Caco-2 (cell line): ENCODE results near the gene POU2AF1. TPM values are rescaled to one million over a fixed set of nuclear protein-coding genes. Genes with fewer than 3 reads are reported as not detected.

Experiments used
- BruUV-seq: library from RNA; stranded (reverse); fragments of 400-500 nt; replicated peaks from 2 replicates; lab custom pipeline; 2021; lab: Mats Ljungman, UMichigan
- CTCF ChIA-PET: fragments of 300-600 bp; sonication (Branson Sonifier 250); formaldehyde crosslinking; loops from one replicate; lab custom pipeline; 2022; ENCODE audit warnings: antibody characterized with exemption; lab: Charles Lee
- POLR2A ChIA-PET: fragments of 300-600 bp; sonication (Branson Sonifier 250); formaldehyde crosslinking; loops from one replicate; lab custom pipeline; 2022; ENCODE audit warnings: antibody characterized with exemption; lab: Charles Lee
- DNase-seq, 2 experiments: peaks; one replicate each; pipeline versions ENCODE4 v3.0.0 to v3.0.0-alpha.2; 2020 to 2022
- H3K27me3 ChIP-seq: replicated peaks from 2 replicates; pipeline ENCODE4 v1.6.0; 2011; ENCODE audit warnings: low read length; ENCODE audit not compliant: control insufficient read depth, insufficient read depth
- H3K36me3 ChIP-seq: 2 replicates; pipeline ENCODE4 v1.5.1; 2011; ENCODE audit warnings: low read length; ENCODE audit not compliant: control insufficient read depth, insufficient read depth
- H3K4me1 ChIP-seq: fragments of 250-450 bp; sonication (Bioruptor Pico); 2 replicates; pipeline ENCODE4 v1.5.1; 2020; ENCODE audit warnings: mild to moderate bottlenecking
- H3K4me3 ChIP-seq: 2 replicates; pipeline ENCODE4 v1.5.1; 2011; ENCODE audit warnings: low read depth, mild to moderate bottlenecking, control low read depth, low read length
- H3K9me3 ChIP-seq: fragments of 250-450 bp; sonication (Bioruptor Pico); 2 replicates; pipeline ENCODE4 v1.5.1; 2020; ENCODE audit warnings: mild to moderate bottlenecking, moderate library complexity
- H3K27ac Mint-ChIP-seq: one replicate; pipeline ENCODE4 v1.8.0; 2022; ENCODE audit warnings: mixed read lengths; ENCODE audit not compliant: unreplicated experiment
- H3K27me3 Mint-ChIP-seq: one replicate; pipeline ENCODE4 v1.8.0; 2022; ENCODE audit warnings: mixed read lengths; ENCODE audit not compliant: insufficient read depth, unreplicated experiment
- H3K36me3 Mint-ChIP-seq: one replicate; pipeline ENCODE4 v1.8.0; 2022; ENCODE audit warnings: mild to moderate bottlenecking, mixed read lengths; ENCODE audit not compliant: insufficient read depth, unreplicated experiment
- H3K4me1 Mint-ChIP-seq: one replicate; pipeline ENCODE4 v1.8.0; 2022; ENCODE audit warnings: low read depth, mixed read lengths; ENCODE audit not compliant: unreplicated experiment
- H3K4me3 Mint-ChIP-seq: one replicate; pipeline ENCODE4 v1.8.0; 2022; ENCODE audit warnings: mild to moderate bottlenecking, moderate library complexity, mixed read lengths; ENCODE audit not compliant: unreplicated experiment
- H3K9me3 Mint-ChIP-seq: one replicate; pipeline ENCODE4 v1.8.0; 2022; ENCODE audit warnings: mixed read lengths; ENCODE audit not compliant: unreplicated experiment
- CTCF ChIP-seq, 2 experiments: fragments of 200-600 bp in 1 of 2; IDR thresholded peaks; 1 replicate in 1 of 2; 2 replicates in 1 of 2; pipeline versions ENCODE4 v1.5.1 to v1.8.0; 2011 to 2022; ENCODE audit warnings: antibody characterized with exemption in 1 of 2, control low read depth in 1 of 2, inconsistent platforms in 1 of 2, low read depth in 1 of 2, low read length in 1 of 2, mild to moderate bottlenecking in 1 of 2, moderate library complexity in 1 of 2; ENCODE audit not compliant: insufficient read depth in 1 of 2, severe bottlenecking in 1 of 2, unreplicated experiment in 1 of 2
- intact Hi-C: fragments of 100-400 bp; cut with micrococcal nuclease; formaldehyde crosslinking; loops from one replicate; pipeline ENCODE4 v1.10.0; 2022; ENCODE audit not compliant: unreplicated experiment
- total RNA-seq: library from RNA; stranded (reverse); gene quantifications from 2 replicates; pipeline ENCODE4 v1.2.3, GENCODE V29; 2022

Gene POU2AF1
- total RNA-seq, 1 experiment from 2014 or later, result 2.7 TPM

- Mint-ChIP-seq H3K4me3 (no peak overlapping the region), H3K9me3 (peaks cover 10% of the 10 kb centered on the region), H3K4me1 (no peaks in the 10 kb centered on the region), H3K36me3 (no peaks in the 10 kb centered on the region), H3K27ac (no peak overlapping the region), H3K27me3 (no peaks in the 10 kb centered on the region)
- intact Hi-C loops, result no loop called here
- no peak for DNase-seq
- CTCF ChIA-PET, result no interaction called here
- no peak overlapping the region for H3K4me3 ChIP-seq
- H3K36me3 ChIP-seq, result no peaks in the 10 kb centered on the region
- no peaks in the 10 kb centered on the region for H3K4me1 ChIP-seq
- H3K27me3 ChIP-seq, result no peaks in the 10 kb centered on the region
- no TSS peak for BruUV-seq
- H3K9me3 ChIP-seq, result no peaks in the 10 kb centered on the region
- POLR2A ChIA-PET, result no interaction called here
- no peak for TF ChIP-seq CTCF (IDR thresholded peaks at IDR 0.05; ENCODE audit: insufficient read depth in 1 of 2, low read depth in 1 of 2, low read length in 1 of 2, severe bottlenecking in 1 of 2, unreplicated experiment in 1 of 2)
These were observed 7.6 kb upstream of the POU2AF1 start for GRCh38 chr11:111386611-111387150.

- Mint-ChIP-seq H3K36me3 (no peaks in the 10 kb centered on the region), H3K27me3 (no peaks in the 10 kb centered on the region), H3K4me3 (no peak overlapping the region), H3K9me3 (peaks cover 10% of the 10 kb centered on the region), H3K27ac (no peak overlapping the region), H3K4me1 (no peaks in the 10 kb centered on the region)
- intact Hi-C loops, result no loop called here
- CTCF ChIA-PET, result no interaction called here
- TF ChIP-seq CTCF (IDR thresholded peaks at IDR 0.05; ENCODE audit: insufficient read depth in 1 of 2, low read depth in 1 of 2, low read length in 1 of 2, severe bottlenecking in 1 of 2, unreplicated experiment in 1 of 2), result no peak
- Histone ChIP-seq H3K9me3 (no peaks in the 10 kb centered on the region), H3K4me1 (no peaks in the 10 kb centered on the region), H3K4me3 (no peak overlapping the region), H3K27me3 (no peaks in the 10 kb centered on the region), H3K36me3 (no peaks in the 10 kb centered on the region)
- DNase-seq, result no peak
- POLR2A ChIA-PET, result no interaction called here
- no TSS peak for BruUV-seq
These were observed 5.4 kb upstream of the POU2AF1 start for GRCh38 chr11:111384494-111384893.

- Mint-ChIP-seq H3K4me3 (no peak overlapping the region), H3K36me3 (no peaks in the 10 kb centered on the region), H3K4me1 (no peaks in the 10 kb centered on the region), H3K27ac (no peak overlapping the region), H3K9me3 (peaks cover 10% of the 10 kb centered on the region), H3K27me3 (no peaks in the 10 kb centered on the region)
- no peaks in the 10 kb centered on the region for H3K4me1 ChIP-seq
- POLR2A ChIA-PET, result no interaction called here
- no peak for DNase-seq
- intact Hi-C loops, result no loop called here
- H3K9me3 ChIP-seq, result no peaks in the 10 kb centered on the region
- CTCF ChIA-PET, result no interaction called here
- H3K4me3 ChIP-seq, result no peak overlapping the region
- H3K27me3 ChIP-seq, result no peaks in the 10 kb centered on the region
- H3K36me3 ChIP-seq, result no peaks in the 10 kb centered on the region
- TF ChIP-seq CTCF (IDR thresholded peaks at IDR 0.05; ENCODE audit: insufficient read depth in 1 of 2, low read depth in 1 of 2, low read length in 1 of 2, severe bottlenecking in 1 of 2, unreplicated experiment in 1 of 2), result no peak
- BruUV-seq, result no TSS peak
These were observed 3.4 kb upstream of the POU2AF1 start for GRCh38 chr11:111382451-111382850.
